GM12878 (cell line): Measurements from ENCODE around the gene PPP1R17. TPM values are rescaled to one million over a fixed set of nuclear protein-coding genes. Genes with fewer than 3 reads are reported as not detected.

Experiments
- ATAC-seq: fragments of 200-7000 bp; cut with Tn5 transposase; 3 replicates; pipeline ENCODE4 v1.9.1; 2020; ENCODE audit warnings: mild to moderate bottlenecking, moderate library complexity
- Bru-seq: library from RNA; stranded (reverse); fragments of 400-500 nt; gene quantifications from one replicate; lab custom pipeline; 2021; lab: Mats Ljungman, UMichigan
- BruChase-seq, 2 experiments: library from RNA; stranded (reverse); fragments of 400-500 nt; gene quantifications; one replicate each; lab custom pipeline; 2021; lab: Mats Ljungman, UMichigan
- BruUV-seq: library from RNA; stranded (reverse); fragments of 400-500 nt; replicated peaks from 2 replicates; lab custom pipeline; 2021; lab: Mats Ljungman, UMichigan
- CTCF ChIA-PET: fragments of 300-600 bp; sonication (Branson Sonifier 250); formaldehyde crosslinking; extraction: SDS; loops from one replicate; lab custom pipeline; 2021; ENCODE audit warnings: inconsistent platforms; lab: Yijun Ruan, JAX
- POLR2A ChIA-PET: fragments of 350-600 bp; formaldehyde crosslinking; extraction: SDS; loops from one replicate; lab custom pipeline; 2021; ENCODE audit warnings: inconsistent platforms; lab: Charles Lee
- RAD21 ChIA-PET: fragments of 300-600 bp; sonication (Branson Sonifier 250); formaldehyde crosslinking; loops from one replicate; lab custom pipeline; 2023; ENCODE audit warnings: antibody characterized with exemption; ENCODE audit not compliant: unreplicated experiment; lab: Charles Lee
- SMC1A ChIA-PET: fragments of 300-600 bp; sonication (Branson Sonifier 250); formaldehyde crosslinking; loops from one replicate; lab custom pipeline; 2023; ENCODE audit not compliant: unreplicated experiment, uncharacterized antibody; lab: Charles Lee
- DNase-seq: peaks from one replicate; pipeline ENCODE4 v3.0.0-alpha.2; 2011; ENCODE audit warnings: low read depth, low spot score
- FAIRE-seq: peaks from 3 replicates; lab custom pipeline; 2011; peaks lifted over from hg19 to GRCh38; lab: Jason Lieb, UNC
- H2AFZ ChIP-seq: 2 replicates; pipeline ENCODE4 v1.6.0; 2011; ENCODE audit warnings: low read depth, low read length, control low read depth; ENCODE audit not compliant: control insufficient read depth
- H3K27ac ChIP-seq: 2 replicates; pipeline ENCODE4 v1.5.1; 2011; ENCODE audit warnings: control low read depth; ENCODE audit not compliant: control insufficient read depth, insufficient read depth
- H3K27me3 ChIP-seq, 2 experiments: replicated peaks in 1 of 2; 2 replicates each; pipeline versions ENCODE4 v1.6.0 to v1.6.1; 2011; ENCODE audit warnings: low read length in 1 of 2; ENCODE audit not compliant: control insufficient read depth in 2 of 2, insufficient read depth in 2 of 2
- H3K36me3 ChIP-seq, 2 experiments: 2 replicates each; pipeline ENCODE4 v1.5.1; 2011; ENCODE audit warnings: low read length in 1 of 2; ENCODE audit not compliant: control insufficient read depth in 2 of 2, insufficient read depth in 2 of 2
- H3K4me1 ChIP-seq: 2 replicates; pipeline ENCODE4 v1.6.1; 2011; ENCODE audit warnings: mild to moderate bottlenecking, low read length, moderate library complexity, mixed read lengths; ENCODE audit not compliant: control insufficient read depth, insufficient read depth
- H3K4me2 ChIP-seq: 2 replicates; pipeline ENCODE4 v1.6.0; 2011; ENCODE audit warnings: control low read depth; ENCODE audit not compliant: control insufficient read depth, insufficient read depth
- H3K4me3 ChIP-seq: fragments of 200-600 bp; sonication (generic); 2 replicates; pipeline ENCODE4 v1.5.1; 2016
- H3K79me2 ChIP-seq: 2 replicates; pipeline ENCODE4 v1.6.0; 2011; ENCODE audit warnings: low read length; ENCODE audit not compliant: control insufficient read depth, insufficient read depth
- H3K9ac ChIP-seq: 2 replicates; pipeline ENCODE4 v1.8.0; 2011; ENCODE audit warnings: low read length, control low read depth, mixed read lengths; ENCODE audit not compliant: control insufficient read depth, insufficient read depth
- H3K9me3 ChIP-seq: replicated peaks from 3 replicates; pipeline ENCODE4 v1.5.1; 2011; ENCODE audit warnings: mild to moderate bottlenecking, low read length; ENCODE audit not compliant: control insufficient read depth, insufficient read depth
- H4K20me1 ChIP-seq: 2 replicates; pipeline ENCODE4 v1.6.0; 2011; ENCODE audit not compliant: control insufficient read depth, insufficient read depth
- HSF1 ChIP-seq: fragments of 150-350 bp; IDR thresholded peaks from 2 replicates; pipeline ENCODE4 v1.6.1; 2014; ENCODE audit warnings: mild to moderate bottlenecking, low read depth, low read length
- WGBS: methylation state at CpG from one replicate; pipeline ENCODE4 v1.1.6; 2016; ENCODE audit warnings: low lambda C conversion rate; ENCODE audit not compliant: insufficient replicate concordance, insufficient coverage; ENCODE audit errors: missing lambda C conversion rate; 5-methylcytosine and 5-hydroxymethylcytosine counted together
- in situ Hi-C: fragments of 300-500 bp; cut with MboI; formaldehyde crosslinking; loops from 9 replicates; pipeline ENCODE4 v1.14.3; 2018; ENCODE audit warnings: mixed read lengths
- intact Hi-C: fragments of 100-400 bp; cut with micrococcal nuclease; formaldehyde crosslinking; loops from one replicate; pipeline ENCODE4 v1.14.2; 2022; ENCODE audit not compliant: unreplicated experiment
- long read RNA-seq, 2 experiments: library from polyadenylated mRNA; unstranded; transcript quantifications; one replicate each; pipeline ENCODE4 v2.0.0, GENCODE V29; 2019 to 2020
- polyA minus RNA-seq, 3 experiments: library from RNA; depleted of rRNA, polyadenylated mRNA; stranded (reverse); fragments of >200 nt; gene quantifications; 2 replicates each; pipeline ENCODE4 v1.2.3, GENCODE V29; 2011
- polyA plus RNA-seq, 11 experiments: library from polyadenylated mRNA; depleted of rRNA in 4 of 11; unstranded in 6 of 11; stranded (reverse) in 5 of 11; fragments of >200 nt; fragmentation: Nextera tagmentation in 4 of 11; fragmentation: Illumina TruSeq in 1 of 11; extraction: Ambion mirVana in 4 of 11; extraction: Trizol in 1 of 11; gene quantifications; 1 replicate in 1 of 11; 2 replicates in 10 of 11; pipeline versions ENCODE4 v1.2.1 to v1.2.3, GENCODE V29; 2011 to 2016; ENCODE audit warnings: inconsistent platforms in 2 of 11, missing spikeins in 2 of 11, low read depth in 1 of 11
- total RNA-seq, 4 experiments: library from RNA; depleted of rRNA in 3 of 4; stranded (reverse); fragments of >200 nt in 3 of 4; fragmentation: Illumina TruSeq in 1 of 4; extraction: Trizol in 1 of 4; gene quantifications; 2 replicates each; pipeline versions ENCODE4 v1.2.1 to v1.2.3, GENCODE V29; 2013 to 2021

PPP1R17 gene
- 0.21 TPM in 1 of 2 replicates, not detected in the other for total RNA-seq (2013; cell fraction: nucleolus; rRNA removed)
- total RNA-seq (2014; rRNA removed) = not detected in 2 replicates
- total RNA-seq (2014; rRNA removed; fragmentation: Illumina TruSeq; extraction: Trizol) = not detected in 2 replicates
- not detected in 2 replicates for total RNA-seq (2021)
- not detected for polyA plus RNA-seq (2011; ENCODE audit: low read depth)
- 0.05 and 0.09 TPM in 2 replicates for polyA plus RNA-seq (2011; rRNA removed)
- polyA plus RNA-seq (2011; cell fraction: cytosol; rRNA removed) = not detected in 2 replicates
- not detected in 2 replicates for polyA plus RNA-seq (2011; cell fraction: nucleus; rRNA removed)
- not detected in 2 replicates for polyA plus RNA-seq (2012)
- polyA plus RNA-seq (2014; fragmentation: Illumina TruSeq; extraction: Trizol) = not detected in 2 replicates
- polyA plus RNA-seq (2014; fragmentation: Nextera tagmentation; extraction: Ambion mirVana) = not detected
- not detected in 2 replicates for polyA plus RNA-seq (2014; rRNA removed)
- under 1 TPM; 0.19 to 0.28 TPM for polyA plus RNA-seq (2016; fragmentation: Nextera tagmentation; extraction: Ambion mirVana)
- polyA minus RNA-seq (2011; rRNA and poly(A)+ RNA removed) = 0.10 TPM in 1 of 2 replicates, not detected in the other
- polyA minus RNA-seq (2011; cell fraction: cytosol; rRNA and poly(A)+ RNA removed) = not detected in 2 replicates
- 0.19 and 0.24 TPM in 2 replicates for polyA minus RNA-seq (2011; cell fraction: nucleus; rRNA and poly(A)+ RNA removed)
- percentile 14 among the genes with signal in this experiment for Bru-seq, nascent RNA
- BruChase-seq, experiment 1, labeled RNA remaining after a 6-hour chase = not detected
- percentile 4 among the genes with signal in this experiment for BruChase-seq, experiment 2, labeled RNA remaining after a 2-hour chase
- long read RNA-seq, experiment 1 = 0 reads
- long read RNA-seq, experiment 2, partial matches to known transcripts = 0 of 9 reads
- long read RNA-seq, experiment 2, other reads (novel, unspliced or antisense) = 7 of 9 reads

- DNase-seq (no peak), FAIRE-seq (no peak), ATAC-seq (no peak)
- no peak for TF ChIP-seq HSF1
- intact Hi-C loops = no loop called here
- Histone ChIP-seq H4K20me1 (no peaks in the 10 kb centered on the region), H3K9me3 (no peaks in the 10 kb centered on the region), H3K27me3 (no peaks in the 10 kb centered on the region), H3K27ac (no peak within 1 kb of the TSS), H3K4me3 (no peak within 1 kb of the TSS), H3K4me2 (peak within 1 kb of the TSS; percentile 32; the same call in 1 of the 2 replicates), H3K79me2 (no peaks in the 10 kb centered on the region), H2AFZ (no peak within 1 kb of the TSS), H3K4me1 (peaks cover 19% of the 10 kb centered on the region), H3K9ac (no peak within 1 kb of the TSS), H3K36me3 (no peaks in the 10 kb centered on the region)
- in situ Hi-C loops = no loop called here
- POLR2A ChIA-PET = interaction anchor here (1.5 kb wide), 1 partner anchor 9 kb away, joined by 9 read pairs; no protein-coding TSS in a partner anchor
- SMC1A ChIA-PET = interaction anchor here (0.7 to 3.3 kb wide), 9 partner anchors 11 to 244 kb away, joined by 3 to 18 read pairs (median 3); no protein-coding TSS in a partner anchor
- CTCF ChIA-PET = interaction anchor here (1.7 to 2.1 kb wide), 3 partner anchors 9 to 38 kb away, joined by 6 to 7 read pairs (median 7); no protein-coding TSS in a partner anchor
- RAD21 ChIA-PET = interaction anchor here (1.1 to 2.9 kb wide), 4 partner anchors 9 to 43 kb away, joined by 3 to 22 read pairs (median 8); no protein-coding TSS in a partner anchor
- 77% methylated on average over 14 of the region's 14 CpGs for WGBS
- BruUV-seq = no TSS peak
Observed at GRCh38 chr7:31687024-31687748, at the start of gene PPP1R17. Gene PPP1R17, plus strand, starts transcription at chr7:31687215. Its CDS starts 5,227 bp downstream, at chr7:31692442.
